Measurements from ENCODE around the gene CCR1.

Gene CCR1

GRCh38 chr3:46208167-46208704 lies at the start of gene CCR1:
CCR1 (minus strand) TSS chr3:46208313; CDS start chr3:46204313, 4,000 bp downstream.
- peak; percentile 52 for DNase-seq

GRCh38 chr3:46252980-46253379 lies 44.9 kb upstream of the CCR1 start:
- DNase-seq: no peak

GRCh38 chr3:46245146-46245545 lies 37.0 kb upstream of the CCR1 start:
- no peak for DNase-seq

DNA sequence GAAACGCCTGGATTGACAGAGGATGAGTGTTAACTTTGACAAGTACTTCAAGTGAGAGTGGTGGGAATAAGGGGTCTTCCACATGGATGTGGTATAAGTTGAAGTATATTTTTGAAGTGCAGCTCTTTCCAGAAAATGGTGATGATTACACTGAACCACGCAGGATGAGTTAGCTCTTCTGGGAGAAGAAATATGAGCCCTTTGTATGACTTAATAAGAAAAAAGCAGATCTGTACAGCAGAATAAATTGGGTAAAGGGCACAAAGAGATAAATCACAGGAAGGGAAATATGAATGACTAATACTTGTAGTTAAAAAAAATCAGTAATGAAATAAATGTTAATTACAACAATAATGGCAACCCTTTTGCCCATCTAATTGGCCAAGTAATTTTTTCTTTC lies 35.4 kb upstream of the CCR1 start:
- no peak for DNase-seq

DNA sequence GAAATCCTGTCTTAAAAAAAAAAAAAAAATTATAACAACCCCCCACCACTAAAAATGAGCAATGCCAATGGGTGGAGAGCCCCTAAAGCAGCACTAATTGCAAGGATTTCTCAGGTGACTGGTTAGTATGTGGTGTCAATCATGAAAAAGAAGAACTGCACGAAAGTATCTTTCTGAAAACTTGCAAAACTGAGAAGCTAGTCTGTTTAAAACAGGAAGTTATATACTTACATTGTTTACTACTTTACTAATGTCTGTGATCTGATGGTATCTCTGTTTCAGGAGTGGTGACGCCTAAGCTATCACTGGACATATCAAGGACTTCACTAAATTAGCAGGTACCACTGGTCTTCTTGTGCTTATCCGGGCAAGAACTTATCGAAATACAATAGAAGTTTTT lies 34.0 kb upstream of the CCR1 start, which contains the start of gene CCR3:
TSS of gene CCR3 (plus strand) at position 341 of the 400 bp plus-strand sequence. CDS start 22,699 bp downstream, outside the sequence.
- no peak for DNase-seq

DNA sequence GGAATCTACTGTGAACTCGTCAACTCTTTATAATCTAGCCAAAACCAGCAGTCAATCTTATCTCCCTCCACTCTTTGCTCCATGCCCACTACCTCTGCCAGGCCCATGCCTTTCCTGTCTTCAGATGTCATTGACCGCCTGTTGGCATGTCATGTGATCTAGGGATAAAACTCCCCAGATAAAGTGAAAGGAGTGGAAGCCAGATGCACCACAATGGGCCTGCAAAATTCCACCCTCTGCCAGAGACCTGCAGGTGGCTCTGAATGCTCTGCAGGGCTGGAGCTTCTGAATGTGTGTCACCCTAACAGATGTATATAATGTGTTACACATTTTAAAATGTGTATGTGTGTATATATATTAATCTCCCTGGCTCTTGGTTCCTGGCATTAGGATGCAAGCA lies 31.8 kb upstream of the CCR1 start:
- no peak for DNase-seq

DNA sequence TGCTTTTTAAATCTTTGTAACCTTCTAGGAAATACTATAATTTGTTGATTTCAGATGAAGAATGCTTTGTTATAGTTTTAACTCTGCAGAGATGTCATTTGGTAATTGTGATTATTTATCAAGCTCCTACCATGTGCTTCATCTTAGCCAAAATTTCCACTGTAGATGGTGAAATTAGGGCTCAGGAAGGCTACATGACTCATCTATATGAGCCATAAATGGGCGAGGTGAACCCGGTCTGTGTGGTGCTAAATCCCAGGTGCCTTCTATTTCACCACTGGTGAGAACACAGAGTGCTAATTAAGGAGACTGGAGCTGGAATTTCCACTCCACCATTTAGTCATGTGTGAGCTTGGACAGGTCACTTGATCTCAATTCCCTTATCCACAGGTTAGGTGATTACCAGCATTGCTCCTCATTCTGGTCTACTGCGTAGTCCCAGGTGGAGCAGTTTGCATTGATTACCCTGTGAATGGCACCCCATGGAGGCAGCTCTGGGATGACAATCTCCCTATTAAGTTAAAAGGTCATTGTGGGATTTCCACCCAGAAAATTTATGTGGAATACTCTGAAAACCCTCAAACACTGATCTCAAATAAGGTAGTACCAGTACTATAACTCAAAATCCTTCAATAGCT lies 31.3 kb upstream of the CCR1 start:
- DNase-seq: no peak

- no peak for DNase-seq
Observed at GRCh38 chr3:46238386-46238785, 30.3 kb upstream of the CCR1 start.

DNA sequence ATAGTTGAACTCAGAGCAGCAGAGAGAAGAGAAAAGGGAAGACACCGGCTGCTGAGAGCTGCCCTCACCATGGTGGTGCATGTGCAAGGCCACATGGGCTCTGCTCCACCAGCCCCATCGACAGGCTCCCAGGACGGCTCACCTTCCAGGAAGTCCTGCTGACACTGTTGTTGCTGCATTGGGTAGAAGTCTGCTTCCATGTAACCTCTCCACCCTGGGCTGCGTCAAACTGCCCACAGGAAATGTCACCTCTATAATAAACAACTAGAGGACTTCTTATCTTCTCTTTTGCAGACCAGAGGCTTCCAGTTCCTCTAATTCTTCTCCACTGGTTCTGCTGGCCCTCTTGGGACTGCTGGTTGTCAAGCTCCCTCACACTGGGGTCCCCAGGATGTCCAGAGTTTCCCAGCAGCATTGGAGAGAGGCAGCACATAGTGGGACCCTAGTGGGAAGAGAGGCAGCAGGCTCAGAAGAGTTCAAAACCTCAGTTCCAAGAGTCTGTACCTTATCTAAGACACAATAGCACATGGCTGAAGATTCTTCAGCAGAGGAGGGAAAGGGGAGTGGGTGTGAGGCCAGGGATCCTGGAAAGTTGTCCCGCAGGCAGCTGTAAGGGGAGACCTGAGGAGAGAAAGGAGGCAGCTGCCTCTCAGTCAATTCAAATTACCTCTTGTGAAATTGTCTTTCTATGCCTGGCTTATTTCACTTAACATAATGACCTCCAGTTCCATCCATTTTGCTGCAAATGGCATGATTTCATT lies 28.4 kb upstream of the CCR1 start:
- DNase-seq: no peak

GRCh38 chr3:46235425-46235824 lies 27.3 kb upstream of the CCR1 start:
- no peak for DNase-seq

DNA sequence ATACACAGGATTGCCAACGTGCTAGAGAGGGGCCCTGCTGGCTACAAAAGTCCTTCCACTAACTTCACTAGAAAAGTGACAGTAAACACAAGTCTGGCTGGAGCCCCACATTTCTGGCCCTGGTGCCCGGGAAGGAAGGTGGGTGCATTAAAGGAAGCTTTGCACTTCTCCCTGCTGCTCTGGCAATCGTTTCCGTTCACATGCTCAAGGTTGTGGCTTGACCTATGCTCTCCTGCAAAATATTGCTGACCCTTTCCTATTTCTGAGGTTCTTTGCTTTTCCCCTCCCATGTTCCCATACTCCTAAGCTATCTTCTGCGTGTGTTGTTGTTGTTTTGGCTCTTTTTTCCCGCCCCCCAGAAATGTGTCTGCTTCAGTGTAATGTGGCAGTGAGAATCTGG lies 25.1 kb upstream of the CCR1 start:
- DNase-seq: no peak

DNA sequence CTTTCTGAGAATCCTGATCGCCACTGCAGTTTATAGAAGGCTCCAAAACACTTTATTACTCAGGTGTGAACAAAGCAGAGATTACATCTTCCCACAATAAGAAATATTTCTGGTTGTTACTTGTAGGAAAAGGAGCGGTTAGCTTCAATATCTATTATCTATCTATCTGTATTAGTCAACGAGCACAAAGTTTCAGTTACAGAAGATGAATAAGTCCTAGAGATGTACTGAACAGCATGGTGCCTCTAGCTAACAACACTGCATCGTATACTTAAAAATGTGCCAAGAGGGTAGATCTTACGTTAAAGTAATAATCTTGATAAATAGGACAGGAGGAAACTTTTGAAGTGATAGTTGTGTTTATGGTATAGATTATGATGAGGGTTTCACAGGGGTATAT lies 23.2 kb upstream of the CCR1 start:
- no peak for DNase-seq

- no peak for DNase-seq
Observed at GRCh38 chr3:46228260-46229242, 20.4 kb upstream of the CCR1 start.

- no peak for DNase-seq
Observed at GRCh38 chr3:46222435-46223161, 14.5 kb upstream of the CCR1 start.

DNA sequence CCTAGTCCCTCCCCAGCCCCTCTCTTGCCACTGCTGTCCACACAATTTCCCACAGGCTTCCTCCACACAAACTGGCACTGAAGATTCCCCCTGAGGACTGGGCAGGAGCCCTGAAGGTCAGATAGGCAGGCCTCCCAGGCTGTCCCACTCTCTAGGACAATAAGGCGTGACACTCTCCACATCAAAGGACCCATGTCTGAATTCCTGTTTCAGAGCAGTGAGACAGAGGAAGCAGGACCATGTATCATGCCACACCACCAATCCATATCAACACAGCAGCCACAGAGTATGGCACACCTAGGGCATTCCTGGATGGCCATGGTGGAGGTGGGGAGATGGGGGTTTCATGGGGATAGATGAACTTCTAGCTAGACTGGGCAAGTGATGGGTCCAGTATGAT lies 13.8 kb upstream of the CCR1 start:
- no peak for DNase-seq

DNA sequence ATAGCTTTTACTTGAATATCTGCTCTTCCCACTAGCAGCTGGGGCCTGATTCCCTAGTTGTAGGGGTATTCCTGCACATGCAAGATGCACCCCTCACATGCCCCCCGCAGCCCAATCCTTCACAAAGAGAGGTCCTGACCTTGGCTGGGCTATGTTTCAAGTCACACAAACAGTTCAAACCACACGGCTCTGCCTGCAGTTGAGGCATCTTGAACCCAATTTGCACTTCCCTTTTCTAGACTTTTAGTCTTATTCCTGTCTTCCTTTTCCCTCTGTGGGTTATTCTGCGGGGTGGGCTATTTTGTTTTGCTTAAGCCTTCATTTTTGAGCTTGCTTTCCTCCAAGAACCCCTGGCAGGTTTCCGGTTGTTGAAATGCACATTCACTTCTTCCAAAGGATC lies 13.3 kb upstream of the CCR1 start:
- DNase-seq: no peak

DNA sequence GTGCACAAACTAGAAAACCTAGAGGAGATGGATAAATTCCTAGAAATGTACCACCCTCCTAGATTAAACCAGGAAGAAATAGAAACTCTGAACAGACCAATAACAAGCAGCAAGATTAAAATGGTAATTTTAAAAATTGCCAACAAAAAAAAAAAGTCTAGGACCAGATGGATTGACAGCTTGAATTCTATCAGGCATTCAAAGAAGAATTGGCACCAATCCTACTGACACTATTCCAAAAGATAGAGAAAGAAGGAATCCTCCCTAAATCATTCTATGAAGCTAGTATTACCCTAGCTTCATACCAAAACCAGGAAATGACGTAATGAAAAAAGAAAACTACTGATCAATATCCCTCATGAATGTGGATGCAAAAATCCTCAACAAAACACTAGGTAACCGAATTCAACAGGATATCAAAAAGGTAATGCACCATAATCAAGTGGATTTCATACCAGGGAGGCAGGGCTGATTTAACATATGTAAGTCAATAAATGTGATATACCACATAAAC lies 10.1 kb upstream of the CCR1 start:
- DNase-seq: no peak

DNA sequence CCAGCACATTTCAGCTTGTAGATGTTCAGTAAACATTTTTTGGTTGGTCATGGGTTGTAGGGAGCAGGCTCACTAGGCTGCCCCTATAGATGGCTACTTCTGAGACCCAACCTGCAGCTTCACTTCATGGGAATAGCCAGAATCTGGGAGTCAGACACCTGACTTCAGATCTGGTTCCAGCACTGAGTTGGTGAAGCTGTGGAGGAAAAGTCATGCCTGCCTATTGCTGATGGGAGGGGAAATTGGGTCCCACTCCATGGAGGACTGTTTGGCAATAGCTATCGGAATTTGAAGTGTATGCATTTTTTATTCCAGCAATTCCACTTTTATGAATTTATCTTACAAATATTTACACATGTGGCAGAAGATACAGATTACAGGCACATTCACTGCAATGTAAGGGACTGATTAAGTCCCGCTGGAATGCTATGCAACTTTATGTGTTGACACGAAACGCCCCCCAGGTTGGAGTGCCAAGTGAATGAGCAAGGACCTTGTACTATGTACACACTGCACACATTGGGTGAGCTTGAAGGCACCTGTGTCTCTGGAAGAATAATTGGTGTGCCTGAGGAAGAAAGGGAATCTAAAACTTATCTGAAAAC lies 7.8 kb upstream of the CCR1 start:
- DNase-seq: no peak

GRCh38 chr3:46214751-46215352 lies 6.7 kb upstream of the CCR1 start:
- no peak for DNase-seq

GRCh38 chr3:46213201-46213600 lies 5.1 kb upstream of the CCR1 start:
- no peak for DNase-seq

- DNase-seq: no peak
Observed at GRCh38 chr3:46212101-46212500, 4.0 kb upstream of the CCR1 start.

All from stimulated activated CD4-positive, alpha-beta T cell treated with anti-CD3 and anti-CD28 coated beads, Interleukin-1b, Interleukin-23, amount 100 ng/mL, for 48 hours (primary cell).